BLaER1 treated with 17β-estradiol and CSF1 and Interleukin-3, amounts not matched to agents 10 nM and 100 nM (cell line): Measurements from ENCODE around the gene SCNM1.

Experiments used
- H3K27ac ChIP-seq, 11 experiments: shearing (Covaris generic); formaldehyde crosslinking; 2 replicates each; pipeline ENCODE4 v1.8.1; 2022
- H3K27me3 ChIP-seq, 11 experiments: shearing (Covaris generic); formaldehyde crosslinking; 2 replicates each; pipeline ENCODE4 v1.8.1; 2022
- H3K36me3 ChIP-seq, 11 experiments: shearing (Covaris generic); formaldehyde crosslinking; 2 replicates each; pipeline ENCODE4 v1.8.1; 2022
- H3K4me1 ChIP-seq, 10 experiments: shearing (Covaris generic); formaldehyde crosslinking; 2 replicates each; pipeline ENCODE4 v1.8.1; 2022
- H3K4me2 ChIP-seq, 11 experiments: shearing (Covaris generic); formaldehyde crosslinking; 2 replicates each; pipeline ENCODE4 v1.8.1; 2022
- H3K4me3 ChIP-seq, 10 experiments: shearing (Covaris generic); formaldehyde crosslinking; 2 replicates each; pipeline ENCODE4 v1.8.1; 2022
- H3K9ac ChIP-seq, 11 experiments: shearing (Covaris generic); formaldehyde crosslinking; 2 replicates each; pipeline ENCODE4 v1.8.1; 2022
- H3K9me3 ChIP-seq, 11 experiments: shearing (Covaris generic); formaldehyde crosslinking; replicated peaks in 1 of 11; 2 replicates each; pipeline ENCODE4 v1.8.1; 2022
- H4K20me1 ChIP-seq, 11 experiments: shearing (Covaris generic); formaldehyde crosslinking; 2 replicates each; pipeline ENCODE4 v1.8.1; 2022
- Cebpa-rat ChIP-seq, 11 experiments: shearing (Covaris generic); IDR thresholded peaks; 2 replicates each; pipeline ENCODE4 v1.8.1; 2022

The SCNM1 gene

GRCh38 chr1:151133018-151133806 lies 32.7 kb upstream of the SCNM1 start:
- H3K27me3 ChIP-seq: peaks cover 0 to 14% (median 0%) of the 10 kb centered on the region in 11 experiments; a peak in 4 of 22 replicates
- no peak overlapping the region for H3K9ac ChIP-seq
- peaks cover 0 to 65% (median 37%) of the 10 kb centered on the region in 11 experiments; a peak in 14 of 22 replicates for H4K20me1 ChIP-seq
- H3K36me3 ChIP-seq: peaks cover 37 to 76% (median 66%) of the 10 kb centered on the region in 11 experiments
- no peaks in the 10 kb centered on the region for H3K9me3 ChIP-seq
- H3K4me3 ChIP-seq: no peak overlapping the region
- no peak overlapping the region for H3K27ac ChIP-seq
- H3K4me2 ChIP-seq: no peak overlapping the region
- H3K4me1 ChIP-seq: peaks cover 0 to 12% (median 4%) of the 10 kb centered on the region in 10 experiments; a peak in 4 of 20 replicates
- TF ChIP-seq Cebpa-rat (IDR thresholded peaks at IDR 0.05): no peak

- H3K27me3 ChIP-seq: peaks cover 0 to 14% (median 0%) of the 10 kb centered on the region in 11 experiments; a peak in 4 of 22 replicates
- H3K4me1 ChIP-seq: peaks cover 0 to 12% (median 4%) of the 10 kb centered on the region in 10 experiments; a peak in 4 of 20 replicates
- peaks cover 44 to 88% (median 78%) of the 10 kb centered on the region in 11 experiments for H3K36me3 ChIP-seq
Observed at GRCh38 chr1:151134396-151134795, 31.5 kb upstream of the SCNM1 start.

GRCh38 chr1:151134991-151135390 lies 31.0 kb upstream of the SCNM1 start:
- no peak overlapping the region for H3K4me2 ChIP-seq
- H3K27me3 ChIP-seq: peaks cover 0 to 14% (median 0%) of the 10 kb centered on the region in 11 experiments; a peak in 4 of 22 replicates
- peaks cover 0 to 81% (median 49%) of the 10 kb centered on the region in 11 experiments; a peak in 14 of 22 replicates for H4K20me1 ChIP-seq
- peak overlapping the region in 3 of 11 experiments; percentile 1 to 33 (median 11); a peak in 3 of 22 replicates for H3K9ac ChIP-seq
- peaks cover 50 to 94% (median 84%) of the 10 kb centered on the region in 11 experiments for H3K36me3 ChIP-seq
- no peak overlapping the region for H3K27ac ChIP-seq
- H3K4me1 ChIP-seq: peaks cover 0 to 12% (median 4%) of the 10 kb centered on the region in 10 experiments; a peak in 6 of 20 replicates
- H3K9me3 ChIP-seq: no peaks in the 10 kb centered on the region
- TF ChIP-seq Cebpa-rat (IDR thresholded peaks at IDR 0.05): no peak
- no peak overlapping the region for H3K4me3 ChIP-seq

More at GRCh38 chr1:151134396-151134795, 31.5 kb upstream of the SCNM1 start:
- H3K4me2 ChIP-seq: no peak overlapping the region
- no peak for TF ChIP-seq Cebpa-rat (IDR thresholded peaks at IDR 0.05)
- H3K9ac ChIP-seq: peak overlapping the region in 1 of 11 experiments; percentile 33; a peak in 2 of 22 replicates
- H3K9me3 ChIP-seq: no peaks in the 10 kb centered on the region
- no peak overlapping the region for H3K4me3 ChIP-seq
- peaks cover 0 to 75% (median 43%) of the 10 kb centered on the region in 11 experiments; a peak in 14 of 22 replicates for H4K20me1 ChIP-seq
- H3K27ac ChIP-seq: no peak overlapping the region

- H3K9me3 ChIP-seq: no peaks in the 10 kb centered on the region
- peaks cover 50 to 99% (median 91%) of the 10 kb centered on the region in 11 experiments for H3K36me3 ChIP-seq
- H3K9ac ChIP-seq: peak overlapping the region in 3 of 11 experiments; percentile 1 to 18 (median 11); a peak in 3 of 22 replicates
- H4K20me1 ChIP-seq: peaks cover 0 to 88% (median 55%) of the 10 kb centered on the region in 11 experiments; a peak in 14 of 22 replicates
- H3K4me2 ChIP-seq: no peak overlapping the region
- no peak overlapping the region for H3K4me3 ChIP-seq
- no peak overlapping the region for H3K27ac ChIP-seq
- H3K4me1 ChIP-seq: peaks cover 0 to 18% (median 6%) of the 10 kb centered on the region in 10 experiments; a peak in 6 of 20 replicates
- H3K27me3 ChIP-seq: peaks cover 0 to 11% (median 0%) of the 10 kb centered on the region in 11 experiments; a peak in 4 of 22 replicates
- no peak for TF ChIP-seq Cebpa-rat (IDR thresholded peaks at IDR 0.05)
Observed at GRCh38 chr1:151135433-151136385, 30.2 kb upstream of the SCNM1 start.

GRCh38 chr1:151137789-151138188 lies 28.2 kb upstream of the SCNM1 start:
- peaks cover 50 to 100% (median 96%) of the 10 kb centered on the region in 11 experiments for H3K36me3 ChIP-seq

GRCh38 chr1:151142411-151143056 lies 23.4 kb upstream of the SCNM1 start:
- H3K4me2 ChIP-seq: peak overlapping the region; percentile 91 to 99 (median 97)
- peak overlapping the region in 9 of 11 experiments; percentile 65 to 83 (median 80); a peak in 16 of 22 replicates for H3K27ac ChIP-seq
- H4K20me1 ChIP-seq: peaks cover 0 to 80% (median 27%) of the 10 kb centered on the region in 11 experiments; a peak in 11 of 22 replicates
- no peaks in the 10 kb centered on the region for H3K9me3 ChIP-seq
- TF ChIP-seq Cebpa-rat (IDR thresholded peaks at IDR 0.05): no peak
- peak overlapping the region in 7 of 10 experiments; percentile 85 to 97 (median 91); a peak in 13 of 20 replicates for H3K4me3 ChIP-seq
- H3K27me3 ChIP-seq: no peaks in the 10 kb centered on the region
- H3K4me1 ChIP-seq: peaks cover 41 to 56% (median 48%) of the 10 kb centered on the region in 10 experiments
- H3K9ac ChIP-seq: peak overlapping the region; percentile 49 to 91 (median 85); a peak in 18 of 22 replicates
- peaks cover 17 to 52% (median 49%) of the 10 kb centered on the region in 11 experiments; a peak in 21 of 22 replicates for H3K36me3 ChIP-seq

More at GRCh38 chr1:151137789-151138188, 28.2 kb upstream of the SCNM1 start:
- TF ChIP-seq Cebpa-rat (IDR thresholded peaks at IDR 0.05): no peak
- Histone ChIP-seq H3K27me3 (no peaks in the 10 kb centered on the region), H3K9me3 (no peaks in the 10 kb centered on the region), H3K4me3 (no peak overlapping the region), H3K4me1 (peaks cover 6 to 22% (median 18%) of the 10 kb centered on the region in 10 experiments), H4K20me1 (peaks cover 0 to 91% (median 46%) of the 10 kb centered on the region in 11 experiments; a peak in 15 of 22 replicates), H3K27ac (no peak overlapping the region), H3K4me2 (no peak overlapping the region), H3K9ac (no peak overlapping the region)

- Histone ChIP-seq H3K4me1 (peaks cover 47 to 61% (median 53%) of the 10 kb centered on the region in 10 experiments), H3K27me3 (no peaks in the 10 kb centered on the region), H3K4me2 (peak overlapping the region; percentile 91 to 99 (median 97)), H4K20me1 (peaks cover 0 to 75% (median 27%) of the 10 kb centered on the region in 11 experiments; a peak in 11 of 22 replicates), H3K9me3 (no peaks in the 10 kb centered on the region), H3K9ac (peak overlapping the region; percentile 49 to 91 (median 85); a peak in 19 of 22 replicates), H3K36me3 (peaks cover 14 to 47% (median 44%) of the 10 kb centered on the region in 11 experiments; a peak in 21 of 22 replicates), H3K4me3 (peak overlapping the region in 8 of 10 experiments; percentile 80 to 97 (median 90); a peak in 15 of 20 replicates), H3K27ac (peak overlapping the region in 10 of 11 experiments; percentile 2 to 83 (median 79); a peak in 19 of 22 replicates)
- TF ChIP-seq Cebpa-rat (IDR thresholded peaks at IDR 0.05): no peak
Observed at GRCh38 chr1:151143057-151143435, 22.9 kb upstream of the SCNM1 start.
